Neural crest cell (in vitro differentiated cells): ENCODE results near the gene EVA1C. TPM values are rescaled to one million over a fixed set of nuclear protein-coding genes. Genes with fewer than 3 reads are reported as not detected.
"Not testable (repeated sequence)": the region's sequence is repeated elsewhere in the genome, so short reads cannot be mapped to it uniquely, and the experiment has no call there.

ENCODE experiments used
- DNase-seq: peaks from one replicate; pipeline ENCODE4 v3.0.0; 2021; ENCODE audit warnings: low read depth, mixed read lengths, low spot score
- H3K27ac Mint-ChIP-seq: one replicate; pipeline ENCODE4 v1.8.0; 2021; ENCODE audit warnings: mild to moderate bottlenecking, mixed read lengths; ENCODE audit not compliant: unreplicated experiment
- H3K27me3 Mint-ChIP-seq: 2 replicates; pipeline ENCODE4 v1.8.0; 2021; ENCODE audit warnings: low read depth, mild to moderate bottlenecking, mixed read lengths
- H3K36me3 Mint-ChIP-seq: 2 replicates; pipeline ENCODE4 v1.8.0; 2021; ENCODE audit warnings: low read depth, mild to moderate bottlenecking, mixed read lengths
- H3K4me1 Mint-ChIP-seq: 2 replicates; pipeline ENCODE4 v1.8.0; 2021; ENCODE audit warnings: mixed read lengths
- H3K4me3 Mint-ChIP-seq: one replicate; pipeline ENCODE4 v1.8.0; 2021; ENCODE audit warnings: mild to moderate bottlenecking, mixed read lengths
- H3K9me3 Mint-ChIP-seq: 2 replicates; pipeline ENCODE4 v1.8.0; 2021; ENCODE audit warnings: mixed read lengths
- total RNA-seq: library from RNA; stranded (reverse); gene quantifications from 2 replicates; pipeline ENCODE4 v1.2.1, GENCODE V29; 2021
- TF ChIP-seq, protein P1 (sequence below): fragments of 200-600 bp; sonication (generic); conservative IDR thresholded peaks from 2 replicates; pipeline ENCODE4 v1.5.0; 2021; ENCODE audit warnings: antibody characterized with exemption, mild to moderate bottlenecking

EVA1C gene
- total RNA-seq, 1 donor from 2014 or later: not detected

DNA sequence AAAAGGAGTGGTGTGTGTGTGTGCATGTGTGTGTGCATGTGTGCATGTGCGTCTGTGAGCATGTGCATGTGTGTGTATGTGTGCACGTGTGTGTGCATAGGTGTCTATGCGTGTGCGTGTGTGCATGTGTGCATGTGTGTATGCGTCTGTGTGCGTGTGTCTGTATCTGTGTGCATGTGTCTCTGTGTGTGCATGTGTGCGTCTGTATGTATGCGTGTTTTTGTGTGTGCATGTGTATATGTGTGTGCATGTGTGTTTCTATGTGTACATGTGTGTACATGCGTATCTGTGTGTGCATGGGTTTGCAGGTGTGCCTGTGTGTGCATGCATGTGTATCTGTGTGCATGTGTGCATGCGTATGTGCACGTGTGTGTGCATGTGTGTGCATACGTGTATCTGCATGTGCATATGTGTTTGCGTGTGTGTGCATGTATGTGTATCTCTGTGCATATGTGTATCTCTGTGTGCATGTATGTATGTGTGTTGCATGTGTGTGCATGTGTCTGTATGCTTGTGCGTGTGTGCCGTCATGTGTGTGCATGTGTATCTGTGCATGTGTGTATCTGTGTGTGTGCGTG, 94.9 kb downstream of the EVA1C start:
- H3K27ac Mint-ChIP-seq: no peak overlapping the region
- no peak overlapping the region for H3K4me3 Mint-ChIP-seq
- H3K27me3 Mint-ChIP-seq: no peaks in the 10 kb centered on the region

DNA sequence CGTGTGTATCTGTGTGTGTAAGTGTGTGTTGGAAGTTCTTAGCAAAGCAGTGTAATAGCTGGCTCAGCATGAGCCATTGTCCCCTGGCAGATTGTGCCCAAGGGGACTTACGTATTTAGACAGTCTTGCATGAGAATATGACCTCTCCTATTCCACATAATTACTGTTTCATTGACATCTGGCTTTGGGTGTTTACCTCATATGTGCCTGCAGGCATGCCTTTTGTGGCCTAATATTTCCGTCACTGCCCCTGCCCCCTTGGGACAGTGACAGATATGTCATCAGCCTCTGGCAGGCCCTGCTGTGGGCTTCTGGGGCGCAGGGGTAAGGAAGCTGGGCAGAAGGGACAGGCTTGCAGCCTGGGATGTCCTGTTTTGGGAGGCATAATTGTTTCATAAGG, 95.5 kb downstream of the EVA1C start:
- not testable (repeated sequence) for H3K4me3 Mint-ChIP-seq, H3K27me3 Mint-ChIP-seq, DNase-seq, H3K9me3 Mint-ChIP-seq, H3K36me3 Mint-ChIP-seq
- Mint-ChIP-seq H3K27ac (peak overlapping the region; percentile 35), H3K4me1 (peaks cover 12% of the 10 kb centered on the region)

More for the DNA sequence above, 94.9 kb downstream of the EVA1C start:
- Mint-ChIP-seq H3K9me3 (no peaks in the 10 kb centered on the region), H3K4me1 (peaks cover 12% of the 10 kb centered on the region), H3K36me3 (no peaks in the 10 kb centered on the region)
- TF ChIP-seq, protein P1, sequence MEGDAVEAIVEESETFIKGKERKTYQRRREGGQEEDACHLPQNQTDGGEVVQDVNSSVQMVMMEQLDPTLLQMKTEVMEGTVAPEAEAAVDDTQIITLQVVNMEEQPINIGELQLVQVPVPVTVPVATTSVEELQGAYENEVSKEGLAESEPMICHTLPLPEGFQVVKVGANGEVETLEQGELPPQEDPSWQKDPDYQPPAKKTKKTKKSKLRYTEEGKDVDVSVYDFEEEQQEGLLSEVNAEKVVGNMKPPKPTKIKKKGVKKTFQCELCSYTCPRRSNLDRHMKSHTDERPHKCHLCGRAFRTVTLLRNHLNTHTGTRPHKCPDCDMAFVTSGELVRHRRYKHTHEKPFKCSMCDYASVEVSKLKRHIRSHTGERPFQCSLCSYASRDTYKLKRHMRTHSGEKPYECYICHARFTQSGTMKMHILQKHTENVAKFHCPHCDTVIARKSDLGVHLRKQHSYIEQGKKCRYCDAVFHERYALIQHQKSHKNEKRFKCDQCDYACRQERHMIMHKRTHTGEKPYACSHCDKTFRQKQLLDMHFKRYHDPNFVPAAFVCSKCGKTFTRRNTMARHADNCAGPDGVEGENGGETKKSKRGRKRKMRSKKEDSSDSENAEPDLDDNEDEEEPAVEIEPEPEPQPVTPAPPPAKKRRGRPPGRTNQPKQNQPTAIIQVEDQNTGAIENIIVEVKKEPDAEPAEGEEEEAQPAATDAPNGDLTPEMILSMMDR: no peak
- DNase-seq: no peak

DNA sequence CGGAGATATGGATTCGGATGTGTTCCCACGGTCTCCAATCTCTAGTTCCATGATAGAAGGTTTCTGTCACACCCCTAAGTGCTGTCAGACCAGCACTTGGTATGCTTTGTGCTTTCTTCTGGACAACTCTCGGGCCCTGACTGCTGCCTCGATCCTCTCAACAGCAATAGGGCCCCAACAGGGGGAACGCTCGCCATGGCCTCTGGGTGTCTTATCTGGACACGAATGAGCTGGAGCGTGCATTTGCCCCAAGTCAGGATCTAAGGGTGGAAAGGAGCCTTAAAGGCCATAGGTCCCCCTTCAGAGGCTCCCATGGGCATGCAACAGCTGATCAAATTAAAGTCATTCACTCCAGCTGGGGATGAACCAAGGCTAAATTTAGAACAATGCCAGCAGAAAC, 96.1 kb downstream of the EVA1C start:
- H3K9me3 Mint-ChIP-seq: no peaks in the 10 kb centered on the region
- no peaks in the 10 kb centered on the region for H3K27me3 Mint-ChIP-seq
- DNase-seq: no peak
- H3K4me1 Mint-ChIP-seq: peaks cover 12% of the 10 kb centered on the region
- H3K36me3 Mint-ChIP-seq: no peaks in the 10 kb centered on the region
- H3K27ac Mint-ChIP-seq: no peak overlapping the region
- no peak overlapping the region for H3K4me3 Mint-ChIP-seq
- TF ChIP-seq, protein P1: no peak

DNA sequence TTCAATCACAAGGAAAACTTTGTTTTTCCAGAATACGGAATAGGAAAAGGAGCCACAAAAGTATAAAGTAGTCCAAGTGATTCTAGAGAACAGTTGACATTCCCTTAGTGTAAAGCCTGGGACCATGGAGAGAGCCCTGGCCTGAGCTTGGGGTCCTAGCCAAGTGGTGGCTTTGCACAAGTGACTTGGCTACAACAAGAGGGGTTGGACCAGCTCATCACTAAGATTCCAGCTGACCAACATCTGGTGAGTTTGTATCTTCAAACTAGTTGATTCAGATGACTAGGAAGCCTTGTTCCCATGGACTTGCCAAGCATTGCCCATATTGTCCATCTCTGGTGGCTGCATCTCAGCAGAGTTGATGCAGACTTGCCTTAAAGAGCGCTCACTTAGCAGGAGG, 96.5 kb downstream of the EVA1C start:
- not testable (repeated sequence) for H3K27ac Mint-ChIP-seq, H3K36me3 Mint-ChIP-seq, H3K27me3 Mint-ChIP-seq, H3K4me3 Mint-ChIP-seq, H3K9me3 Mint-ChIP-seq, DNase-seq
- peaks cover 12% of the 10 kb centered on the region for H3K4me1 Mint-ChIP-seq

DNA sequence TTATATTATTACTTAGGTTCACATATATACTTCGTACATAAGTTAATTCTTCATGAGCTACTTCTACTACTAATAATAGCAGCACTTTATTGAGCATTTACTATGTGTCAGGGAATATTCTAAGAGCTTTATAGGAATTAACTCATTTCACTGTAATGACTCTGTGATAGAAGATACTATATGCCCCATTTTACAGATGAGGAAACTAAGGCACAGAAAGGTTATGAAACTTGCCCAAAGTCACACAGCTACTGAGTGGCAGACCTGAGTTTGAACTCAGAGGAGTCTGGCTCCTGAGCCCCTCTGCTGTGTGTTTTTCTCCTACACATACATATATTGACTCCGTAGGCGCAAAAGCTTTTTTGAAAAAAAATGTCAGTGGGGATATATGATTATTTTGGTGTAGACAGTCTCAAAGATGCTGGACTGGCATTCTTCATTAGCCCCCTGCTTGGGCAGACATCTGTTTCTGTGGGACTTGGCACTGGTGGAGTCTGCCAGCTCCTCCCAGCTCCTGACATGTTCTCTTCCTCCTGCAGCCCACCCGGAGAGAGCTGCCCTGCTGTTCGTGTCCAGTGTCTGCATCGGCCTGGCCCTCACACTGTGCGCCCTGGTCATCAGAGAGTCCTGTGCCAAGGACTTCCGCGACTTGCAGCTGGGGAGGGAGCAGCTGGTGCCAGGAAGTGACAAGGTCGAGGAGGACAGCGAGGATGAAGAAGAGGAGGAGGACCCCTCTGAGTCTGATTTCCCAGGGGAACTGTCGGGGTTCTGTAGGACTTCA, 102.0 kb downstream of the EVA1C start:
- TF ChIP-seq, protein P1: no peak
- H3K4me1 Mint-ChIP-seq: no peaks in the 10 kb centered on the region
- H3K36me3 Mint-ChIP-seq: no peaks in the 10 kb centered on the region
- no peak overlapping the region for H3K4me3 Mint-ChIP-seq
- H3K27me3 Mint-ChIP-seq: no peaks in the 10 kb centered on the region
- no peak overlapping the region for H3K27ac Mint-ChIP-seq
- H3K9me3 Mint-ChIP-seq: no peaks in the 10 kb centered on the region
- DNase-seq: no peak

DNA sequence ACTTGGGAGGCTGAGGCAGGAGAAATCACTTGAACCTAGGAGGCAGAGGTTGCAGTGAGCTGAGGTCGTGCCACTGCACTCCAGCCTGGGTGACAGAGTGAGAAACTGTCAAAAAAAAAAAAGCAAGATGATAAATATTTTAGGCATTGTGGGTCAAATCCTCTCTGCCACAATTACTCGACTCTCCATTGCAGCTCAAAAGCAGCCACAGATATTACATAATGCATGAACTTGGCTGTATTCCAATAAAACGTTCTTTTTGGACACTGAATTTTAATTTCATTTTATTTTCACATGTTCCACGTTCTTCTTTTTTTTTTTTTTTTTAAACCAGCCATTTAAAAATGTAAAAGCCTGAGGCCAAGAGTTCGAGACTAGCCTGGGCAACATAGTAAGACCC, 103.4 kb downstream of the EVA1C start:
- Mint-ChIP-seq H3K27me3 (no peaks in the 10 kb centered on the region), H3K9me3 (no peaks in the 10 kb centered on the region), H3K4me3 (no peak overlapping the region), H3K4me1 (no peaks in the 10 kb centered on the region), H3K27ac (no peak overlapping the region), H3K36me3 (no peaks in the 10 kb centered on the region)
- TF ChIP-seq, protein P1: no peak
- no peak for DNase-seq
